Loucy (cell line): Measurements from ENCODE around the gene FOXJ3.

ENCODE experiments used
- CTCF ChIP-seq: fragments of 200-600 bp; sonication (generic); conservative IDR thresholded peaks from 2 replicates; pipeline ENCODE4 v1.5.1; 2014; ENCODE audit warnings: mild to moderate bottlenecking, antibody characterized with exemption, low read length
- EZH2phosphoT487 ChIP-seq: fragments of 200-600 bp; IDR thresholded peaks from 2 replicates; pipeline ENCODE4 v1.6.1; 2018; ENCODE audit warnings: antibody characterized with exemption, mild to moderate bottlenecking, moderate library complexity, borderline replicate concordance

GRCh38 chr1:42240966-42241755, 93.9 kb downstream of the FOXJ3 start:
- TF ChIP-seq CTCF, result no peak
- TF ChIP-seq EZH2phosphoT487, result no peak
